ENCODE results near the gene CLSTN1. TPM values are rescaled to one million over a fixed set of nuclear protein-coding genes. Genes with fewer than 3 reads are reported as not detected.

The CLSTN1 gene
- polyA plus RNA-seq, 1 of the 3 experiments (the other 2 are of a cell fraction) = 59.6 TPM

- Histone ChIP-seq H3K79me2 (ENCODE audit: insufficient read depth) (no peaks in the 10 kb centered on the region), H3K9me2 (no peaks in the 10 kb centered on the region), H3K27me3 (ENCODE audit: insufficient read depth) (no peaks in the 10 kb centered on the region), H2AFZ (ENCODE audit: low read depth) (no peak overlapping the region), H3K9me3 (no peaks in the 10 kb centered on the region), H3F3A (replicated peaks; ENCODE audit: insufficient read depth) (no peaks in the 10 kb centered on the region), H3K4me2 (no peak overlapping the region), H3K27ac (ENCODE audit: low read depth in 2 of 2, low read length in 1 of 2) (no peak overlapping the region), H3K36me3 (replicated peaks in 1 of 2; ENCODE audit: control insufficient read depth in 1 of 2, insufficient read depth in 2 of 2, low read length in 1 of 2) (no peaks in the 10 kb centered on the region), H3K9ac (no peak overlapping the region), H3K4me3 (ENCODE audit: low read depth in 2 of 2, low read length in 1 of 2) (no peak overlapping the region), H3K4me1 (ENCODE audit: control insufficient read depth in 1 of 2, insufficient read depth in 2 of 2, low read depth in 1 of 2, low read length in 1 of 2) (no peaks in the 10 kb centered on the region), H4K20me1 (ENCODE audit: insufficient read depth) (no peaks in the 10 kb centered on the region)
- no peak for DNase-seq
- CTCF ChIA-PET = no interaction called here
- WGBS (ENCODE audit: low lambda C conversion rate) = 100% methylated on average over 2 of the region's 2 CpGs
- TF ChIP-seq MEF2A (IDR thresholded peaks at IDR 0.05; ENCODE audit: borderline replicate concordance, low read depth) = no peak
- no peak for TF ChIP-seq PBX3 (IDR thresholded peaks at IDR 0.05)
- TF ChIP-seq USF2 (IDR thresholded peaks at IDR 0.05; ENCODE audit: borderline replicate concordance, low read depth, low read length) = no peak
- no peak for TF ChIP-seq GATA2 (CRISPR knock-in tag; IDR thresholded peaks at IDR 0.05)
- TF ChIP-seq NRF1 (IDR thresholded peaks at IDR 0.05; ENCODE audit: low read depth, low read length) = no peak
- no peak for TF ChIP-seq EZH2phosphoT487 (IDR thresholded peaks at IDR 0.05; ENCODE audit: borderline replicate concordance, low read depth)
- TF ChIP-seq EP300 (IDR thresholded peaks at IDR 0.05; ENCODE audit: borderline replicate concordance in 1 of 2, low read depth in 1 of 2, low read length in 1 of 2) = no peak
- no peak for TF ChIP-seq TEAD4 (IDR thresholded peaks at IDR 0.05; ENCODE audit: borderline replicate concordance, insufficient read depth)
- TF ChIP-seq FOXJ3 (CRISPR knock-in tag; IDR thresholded peaks at IDR 0.05) = no peak
- POLR2A ChIA-PET = interaction anchor here (1.3 kb wide), 1 partner anchor 12 kb away, joined by 3 read pairs; no protein-coding TSS in a partner anchor
Observed at GRCh38 chr1:9680091-9680490, 143.7 kb downstream of the CLSTN1 start.

Other genes with a start within 250 kb of the CLSTN1 start
- gene TMEM201, start 235.1 kb downstream of the CLSTN1 start, polyA plus RNA-seq (2012; rRNA removed) = 3.0 and 8.2 TPM in 2 replicates
- 5.5 and 6.0 TPM in 2 replicates for gene PIK3CD, start 172.2 kb downstream of the CLSTN1 start, polyA plus RNA-seq (2012; rRNA removed)
- 40.2 and 57.6 TPM in 2 replicates for gene CTNNBIP1, start 86.3 kb upstream of the CLSTN1 start, polyA plus RNA-seq (2012; rRNA removed)
- 9.6 and 10.2 TPM in 2 replicates for gene LZIC, start 119.4 kb upstream of the CLSTN1 start, polyA plus RNA-seq (2012; rRNA removed)
- 7.0 and 8.7 TPM in 2 replicates for gene NMNAT1, start 119.5 kb upstream of the CLSTN1 start, polyA plus RNA-seq (2012; rRNA removed)
- gene RBP7, start 173.3 kb upstream of the CLSTN1 start, polyA plus RNA-seq (2012; rRNA removed) = 1.3 and 2.5 TPM in 2 replicates
- 14.4 and 19.1 TPM in 2 replicates for gene UBE4B, start 209.0 kb upstream of the CLSTN1 start, polyA plus RNA-seq (2012; rRNA removed)

Measured in SK-N-SH (cell line).